Measurements from ENCODE around the gene CETN1.

The CETN1 gene

DNA sequence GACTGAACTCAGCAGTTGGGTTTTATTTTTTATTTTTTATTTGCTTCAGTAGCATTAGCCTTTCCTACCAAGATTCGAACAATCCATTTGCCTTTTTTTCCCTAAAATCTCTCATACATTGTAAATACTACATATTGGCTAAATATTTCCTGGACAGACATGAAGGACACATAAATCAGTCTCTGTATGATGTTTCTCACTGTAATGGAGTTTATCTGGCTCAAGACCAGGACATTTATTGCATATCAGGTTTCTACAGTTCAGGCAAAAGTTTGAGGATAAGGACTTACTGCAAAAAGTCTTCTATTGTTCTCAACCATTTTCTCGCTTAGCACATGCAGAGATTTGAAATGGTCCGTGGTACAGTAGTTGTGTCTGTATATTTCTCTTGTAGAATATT, 19.9 kb downstream of the CETN1 start:
- Mint-ChIP-seq H3K4me1 (peaks cover 56% of the 10 kb centered on the region), H3K27me3 (ENCODE audit: low read depth, poor library complexity) (peaks cover 3% of the 10 kb centered on the region), H3K9me3 (no peaks in the 10 kb centered on the region), H3K36me3 (ENCODE audit: low read depth) (no peaks in the 10 kb centered on the region), H3K27ac (no peak overlapping the region), H3K4me3 (no peak overlapping the region)
- no peak for DNase-seq
- TF ChIP-seq, protein P1, sequence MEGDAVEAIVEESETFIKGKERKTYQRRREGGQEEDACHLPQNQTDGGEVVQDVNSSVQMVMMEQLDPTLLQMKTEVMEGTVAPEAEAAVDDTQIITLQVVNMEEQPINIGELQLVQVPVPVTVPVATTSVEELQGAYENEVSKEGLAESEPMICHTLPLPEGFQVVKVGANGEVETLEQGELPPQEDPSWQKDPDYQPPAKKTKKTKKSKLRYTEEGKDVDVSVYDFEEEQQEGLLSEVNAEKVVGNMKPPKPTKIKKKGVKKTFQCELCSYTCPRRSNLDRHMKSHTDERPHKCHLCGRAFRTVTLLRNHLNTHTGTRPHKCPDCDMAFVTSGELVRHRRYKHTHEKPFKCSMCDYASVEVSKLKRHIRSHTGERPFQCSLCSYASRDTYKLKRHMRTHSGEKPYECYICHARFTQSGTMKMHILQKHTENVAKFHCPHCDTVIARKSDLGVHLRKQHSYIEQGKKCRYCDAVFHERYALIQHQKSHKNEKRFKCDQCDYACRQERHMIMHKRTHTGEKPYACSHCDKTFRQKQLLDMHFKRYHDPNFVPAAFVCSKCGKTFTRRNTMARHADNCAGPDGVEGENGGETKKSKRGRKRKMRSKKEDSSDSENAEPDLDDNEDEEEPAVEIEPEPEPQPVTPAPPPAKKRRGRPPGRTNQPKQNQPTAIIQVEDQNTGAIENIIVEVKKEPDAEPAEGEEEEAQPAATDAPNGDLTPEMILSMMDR (IDR thresholded peaks at IDR 0.05), result no peak

- peaks cover 10% of the 10 kb centered on the region for H3K9me3 Mint-ChIP-seq
- H3K36me3 Mint-ChIP-seq (ENCODE audit: low read depth), result no peaks in the 10 kb centered on the region
- no peak overlapping the region for H3K4me3 Mint-ChIP-seq
- no peak overlapping the region for H3K27ac Mint-ChIP-seq
- TF ChIP-seq, protein P1 (IDR thresholded peaks at IDR 0.05), result no peak
- no peak for DNase-seq
- peaks cover 17% of the 10 kb centered on the region for H3K4me1 Mint-ChIP-seq
- H3K27me3 Mint-ChIP-seq (ENCODE audit: low read depth, poor library complexity), result no peaks in the 10 kb centered on the region
Observed at GRCh38 chr18:604771-605170, 24.6 kb downstream of the CETN1 start.

- no peaks in the 10 kb centered on the region for H3K36me3 Mint-ChIP-seq (ENCODE audit: low read depth)
Observed at GRCh38 chr18:607930-608329, 27.8 kb downstream of the CETN1 start.

DNA sequence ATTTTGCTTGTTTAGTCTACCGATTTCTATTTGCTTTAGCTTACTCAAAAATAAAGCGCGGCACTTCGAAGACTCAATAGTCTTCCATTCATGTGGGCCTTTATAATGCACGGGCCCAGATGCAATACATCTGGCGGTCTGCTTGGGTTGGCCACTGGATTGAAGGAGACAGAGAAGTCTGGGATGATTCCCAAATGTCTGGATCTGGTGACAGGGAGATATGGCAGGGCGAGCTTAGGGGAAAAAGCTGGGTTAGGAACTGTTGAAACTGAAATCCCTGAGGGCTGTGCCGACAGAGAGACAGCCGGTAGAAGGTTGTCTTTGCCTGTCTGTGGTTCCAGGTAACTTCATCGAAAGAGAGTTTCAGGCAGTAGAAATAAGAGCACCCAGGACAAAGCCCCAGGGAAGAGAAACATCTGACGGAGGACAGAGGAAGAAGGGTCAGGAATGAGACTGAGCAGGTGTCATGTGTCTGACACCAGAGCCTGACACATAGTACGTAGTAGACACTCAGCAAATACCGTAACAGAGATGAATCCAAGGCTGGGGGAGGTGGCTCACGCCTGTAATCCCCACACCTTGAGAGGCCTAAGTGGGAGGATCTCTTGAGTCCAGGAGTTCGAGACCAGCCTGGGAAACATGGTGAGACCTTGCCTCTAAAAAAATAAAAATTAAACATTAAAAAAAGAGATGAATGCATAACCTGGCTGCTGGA, 30.2 kb downstream of the CETN1 start:
- H3K27ac Mint-ChIP-seq, result peak overlapping the region; percentile 66
- TF ChIP-seq, protein P1 (IDR thresholded peaks at IDR 0.05), result no peak
- DNase-seq, result no peak
- no peak overlapping the region for H3K4me3 Mint-ChIP-seq
- peaks cover 10% of the 10 kb centered on the region for H3K9me3 Mint-ChIP-seq
- no peaks in the 10 kb centered on the region for H3K36me3 Mint-ChIP-seq (ENCODE audit: low read depth)
- H3K4me1 Mint-ChIP-seq, result peaks cover 25% of the 10 kb centered on the region
- H3K27me3 Mint-ChIP-seq (ENCODE audit: low read depth, poor library complexity), result peaks cover 6% of the 10 kb centered on the region

More at GRCh38 chr18:607930-608329, 27.8 kb downstream of the CETN1 start:
- Mint-ChIP-seq H3K27me3 (ENCODE audit: low read depth, poor library complexity) (peaks cover 6% of the 10 kb centered on the region), H3K9me3 (peaks cover 10% of the 10 kb centered on the region), H3K27ac (no peak overlapping the region), H3K4me3 (no peak overlapping the region), H3K4me1 (peaks cover 14% of the 10 kb centered on the region)
- TF ChIP-seq, protein P1 (IDR thresholded peaks at IDR 0.05), result no peak
- no peak for DNase-seq

DNA sequence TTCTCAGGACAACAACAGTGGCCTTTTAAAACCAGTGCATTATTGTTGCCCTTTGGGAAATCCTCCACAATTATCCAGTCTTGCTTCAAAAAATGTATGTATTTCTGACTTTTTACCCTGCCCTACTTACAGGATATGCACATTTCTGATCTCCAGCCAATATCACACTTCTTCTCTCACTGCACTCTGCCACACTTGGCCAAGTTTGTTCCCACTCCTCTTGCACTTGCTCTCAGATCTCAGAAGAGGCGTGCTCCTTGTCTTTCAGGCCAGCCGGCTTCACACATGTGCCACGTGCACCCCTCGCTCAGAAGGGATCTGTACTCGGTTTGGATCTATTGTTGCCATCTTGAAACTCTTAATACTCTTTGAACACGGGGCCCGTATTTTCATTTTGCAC, 32.0 kb downstream of the CETN1 start:
- H3K36me3 Mint-ChIP-seq (ENCODE audit: low read depth), result no peaks in the 10 kb centered on the region
- no peak overlapping the region for H3K4me3 Mint-ChIP-seq
- no peaks in the 10 kb centered on the region for H3K9me3 Mint-ChIP-seq
- TF ChIP-seq, protein P1 (IDR thresholded peaks at IDR 0.05), result no peak
- peaks cover 29% of the 10 kb centered on the region for H3K4me1 Mint-ChIP-seq
- no peak for DNase-seq
- H3K27me3 Mint-ChIP-seq (ENCODE audit: low read depth, poor library complexity), result peaks cover 6% of the 10 kb centered on the region
- peak overlapping the region; percentile 55 for H3K27ac Mint-ChIP-seq

DNA sequence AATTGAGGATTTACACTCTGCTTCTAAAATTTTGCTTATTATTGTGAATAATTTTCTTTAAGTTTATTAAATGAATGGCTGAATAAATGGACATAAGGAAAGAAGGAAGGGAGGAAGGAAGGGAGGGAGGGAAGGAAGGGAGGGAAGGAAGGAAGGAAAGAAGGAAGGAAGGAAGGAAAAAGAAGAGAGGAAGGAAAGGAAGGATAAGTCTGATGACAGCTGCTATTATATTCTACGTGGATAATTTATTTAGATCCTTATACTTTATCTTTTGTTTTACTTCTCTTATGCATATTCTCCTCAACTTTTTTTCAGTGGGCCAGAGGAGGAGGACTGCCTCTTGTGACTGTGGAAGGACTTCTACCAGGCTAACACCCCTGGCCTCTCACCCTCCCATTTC, 34.0 kb downstream of the CETN1 start:
- H3K4me3 Mint-ChIP-seq, result no peak overlapping the region
- no peak overlapping the region for H3K27ac Mint-ChIP-seq
- peaks cover 40% of the 10 kb centered on the region for H3K4me1 Mint-ChIP-seq
- TF ChIP-seq, protein P1 (IDR thresholded peaks at IDR 0.05), result no peak
- peaks cover 6% of the 10 kb centered on the region for H3K27me3 Mint-ChIP-seq (ENCODE audit: low read depth, poor library complexity)
- DNase-seq, result no peak
- H3K9me3 Mint-ChIP-seq, result no peaks in the 10 kb centered on the region
- H3K36me3 Mint-ChIP-seq (ENCODE audit: low read depth), result no peaks in the 10 kb centered on the region

All from nephron progenitor cell (in vitro differentiated cells).